Fibroblast of the aortic adventitia (primary cell): ENCODE results near the gene ZBTB7B. TPM values are rescaled to one million over a fixed set of nuclear protein-coding genes. Genes with fewer than 3 reads are reported as not detected.

ENCODE experiments used
- DNase-seq: peaks from one replicate; pipeline ENCODE4 v3.0.0-alpha.2; 2010; ENCODE audit warnings: low read depth
- H3K4me3 ChIP-seq: 2 replicates; pipeline ENCODE4 v1.5.1; 2011; ENCODE audit warnings: low read depth, mild to moderate bottlenecking, control low read depth, low read length, moderate library complexity
- CTCF ChIP-seq: IDR thresholded peaks from 2 replicates; pipeline ENCODE4 v1.5.1; 2011; ENCODE audit warnings: mild to moderate bottlenecking, low read length, control low read depth, inconsistent platforms; ENCODE audit not compliant: insufficient read depth
- total RNA-seq: library from RNA; depleted of rRNA; stranded (reverse); fragments of >200 nt; gene quantifications from 2 replicates; pipeline ENCODE4 v1.2.3, GENCODE V29; 2012; ENCODE audit warnings: low replicate concordance

ZBTB7B gene
- total RNA-seq, 1 donor = 15.4 TPM

GRCh38 chr1:155030899-155031298, 28.3 kb downstream of the ZBTB7B start:
- DNase-seq = no peak
- H3K4me3 ChIP-seq = no peak overlapping the region
- TF ChIP-seq CTCF = no peak

GRCh38 chr1:155032886-155033285, 30.3 kb downstream of the ZBTB7B start:
- TF ChIP-seq CTCF = no peak
- DNase-seq = no peak
- H3K4me3 ChIP-seq = no peak overlapping the region

GRCh38 chr1:155033524-155033923, 30.9 kb downstream of the ZBTB7B start, which contains the start of the genes DCST1 and DCST2:
Gene DCST1 (plus strand): TSS chr1:155033824. CDS start chr1:155034037, 213 bp downstream.
Gene DCST2 (minus strand): TSS chr1:155033781. CDS start chr1:155033701, 80 bp downstream.
- no peak within 1 kb of the TSS for H3K4me3 ChIP-seq
- DNase-seq = no peak
- no peak for TF ChIP-seq CTCF

GRCh38 chr1:155034318-155035208, 32.0 kb downstream of the ZBTB7B start:
- H3K4me3 ChIP-seq = no peak overlapping the region
- DNase-seq = no peak
- TF ChIP-seq CTCF = no peak

GRCh38 chr1:155035936-155036335, 33.3 kb downstream of the ZBTB7B start:
- no peak for DNase-seq
- no peak for TF ChIP-seq CTCF
- H3K4me3 ChIP-seq = no peak overlapping the region

- no peak for DNase-seq
- no peak for TF ChIP-seq CTCF
- H3K4me3 ChIP-seq = no peak overlapping the region
Observed at GRCh38 chr1:155037043-155037442, 34.4 kb downstream of the ZBTB7B start.
